Mesodermal cell (in vitro differentiated cells): ENCODE data around the gene HMX3. TPM values are rescaled to one million over a fixed set of nuclear protein-coding genes. Genes with fewer than 3 reads are reported as not detected.

Experiments
- H3K27ac ChIP-seq: 2 replicates; pipeline ENCODE4 v1.7.0; 2013; ENCODE audit warnings: mild to moderate bottlenecking, low read depth, low read length, moderate library complexity; ENCODE audit not compliant: severe bottlenecking
- H3K36me3 ChIP-seq: 2 replicates; pipeline ENCODE4 v1.7.1; 2013; ENCODE audit warnings: mild to moderate bottlenecking, low read length, moderate library complexity; ENCODE audit not compliant: control insufficient read depth, insufficient read depth
- H3K4me1 ChIP-seq: one replicate; pipeline ENCODE4 v1.7.1; 2013; ENCODE audit warnings: mild to moderate bottlenecking, low read length; ENCODE audit not compliant: insufficient read depth, control insufficient read depth, poor library complexity, severe bottlenecking
- H3K4me3 ChIP-seq: 2 replicates; pipeline ENCODE4 v1.7.0; 2013; ENCODE audit warnings: low read length, control low read depth, mild to moderate bottlenecking; ENCODE audit not compliant: insufficient read depth, poor library complexity, severe bottlenecking; ENCODE audit errors: extremely low read depth
- H3K9me3 ChIP-seq: 2 replicates; pipeline ENCODE4 v1.7.1; 2013; ENCODE audit warnings: mild to moderate bottlenecking, low read length, moderate library complexity; ENCODE audit not compliant: control insufficient read depth
- WGBS, 2 experiments: methylation state at CpG; one replicate each; pipeline ENCODE4 v1.1.5; 2013; ENCODE audit warnings: missing lambda C conversion rate in 2 of 2; ENCODE audit not compliant: insufficient coverage in 2 of 2; 5-methylcytosine and 5-hydroxymethylcytosine counted together
- polyA plus RNA-seq, 2 experiments: library from polyadenylated mRNA; stranded (reverse); fragments of 50-300 nt; gene quantifications; one replicate each; pipeline ENCODE4 v1.2.3, GENCODE V29; 2013

HMX3 gene
- polyA plus RNA-seq (2013, experiment 1 of 2) = not detected
- not detected for polyA plus RNA-seq (2013, experiment 2 of 2)

GRCh38 chr10:123135415-123136141, at the start of gene HMX3:
TSS of gene HMX3 (plus strand) at chr10:123135970. CDS start at chr10:123136051, 81 bp downstream.
- Histone ChIP-seq H3K4me3 (peak within 1 kb of the TSS; percentile 19), H3K4me1 (peaks cover 20% of the 10 kb centered on the region), H3K27ac (no peak within 1 kb of the TSS), H3K9me3 (no peaks in the 10 kb centered on the region), H3K36me3 (no peaks in the 10 kb centered on the region)
- 0 to 1% methylated on average over 43 to 64 of the region's 76 CpGs for WGBS, 2 experiments

- Histone ChIP-seq H3K9me3 (no peaks in the 10 kb centered on the region), H3K36me3 (no peaks in the 10 kb centered on the region)
These were observed 49.5 kb upstream of the HMX3 start for GRCh38 chr10:123086281-123086680.

GRCh38 chr10:123087348-123087747, 48.4 kb upstream of the HMX3 start:
- WGBS, 2 experiments = no CpG with 5 or more reads among the region's 4 CpGs
- Histone ChIP-seq H3K9me3 (no peaks in the 10 kb centered on the region), H3K36me3 (no peaks in the 10 kb centered on the region), H3K27ac (no peak overlapping the region), H3K4me3 (no peak overlapping the region), H3K4me1 (no peaks in the 10 kb centered on the region)

More at GRCh38 chr10:123086281-123086680, 49.5 kb upstream of the HMX3 start:
- H3K27ac ChIP-seq = no peak overlapping the region
- no peak overlapping the region for H3K4me3 ChIP-seq
- WGBS, 2 experiments = 77 to 89% methylated on average over 7 of the region's 7 CpGs
- no peaks in the 10 kb centered on the region for H3K4me1 ChIP-seq

GRCh38 chr10:123087786-123088185, 48.0 kb upstream of the HMX3 start:
- Histone ChIP-seq H3K4me3 (no peak overlapping the region), H3K27ac (no peak overlapping the region), H3K36me3 (no peaks in the 10 kb centered on the region), H3K9me3 (no peaks in the 10 kb centered on the region), H3K4me1 (no peaks in the 10 kb centered on the region)
- 92 to 100% methylated on average over 1 to 2 of the region's 3 CpGs for whole genome bisulfite sequencing, 2 experiments

DNA sequence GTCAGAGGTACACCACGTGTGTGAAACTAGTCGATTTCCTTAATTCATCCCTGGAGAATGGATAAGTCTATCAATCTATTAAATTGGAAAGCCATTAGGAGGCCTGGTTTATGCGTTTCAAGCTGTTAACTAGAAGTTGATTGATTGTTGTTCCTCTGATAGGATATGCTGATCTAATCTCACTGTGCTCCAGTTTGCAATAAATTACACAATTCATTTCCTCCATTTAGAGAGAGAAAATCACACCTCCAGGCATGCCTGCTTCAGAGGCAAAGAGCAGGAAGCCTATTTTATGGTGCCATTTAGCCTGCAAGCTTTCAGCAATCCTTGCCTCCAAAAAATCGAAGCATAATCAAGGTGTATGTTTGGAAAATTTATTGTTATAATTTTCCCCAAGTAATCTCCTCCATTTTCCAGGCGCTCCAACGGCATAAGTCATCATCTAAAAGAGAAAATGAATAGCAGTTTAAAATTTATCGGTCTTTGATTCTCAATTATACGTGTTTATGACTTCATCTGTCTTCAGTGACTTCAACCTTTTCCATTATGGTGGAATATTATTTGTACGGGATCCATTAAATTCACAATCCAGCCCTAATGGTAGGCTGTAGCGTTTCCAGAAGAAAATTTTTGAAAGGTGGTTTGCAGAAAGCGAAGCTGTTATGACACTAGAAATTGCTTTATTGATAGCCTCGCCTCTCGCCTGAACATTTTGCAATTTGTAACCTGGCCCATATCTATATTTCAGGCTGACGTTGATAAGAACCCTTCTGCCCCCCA, 42.9 kb upstream of the HMX3 start:
- WGBS, 2 experiments = 87% methylated on average over 4 to 6 of the region's 14 CpGs
- no peaks in the 10 kb centered on the region for H3K4me1 ChIP-seq
- H3K4me3 ChIP-seq = no peak overlapping the region
- no peak overlapping the region for H3K27ac ChIP-seq
- no peaks in the 10 kb centered on the region for H3K9me3 ChIP-seq
- H3K36me3 ChIP-seq = no peaks in the 10 kb centered on the region

GRCh38 chr10:123093489-123093888, 42.3 kb upstream of the HMX3 start:
- 89% methylated on average over 4 of the region's 4 CpGs; no CpG with 5 or more reads in 1 of the 2 experiments for WGBS, 2 experiments
- Histone ChIP-seq H3K9me3 (no peaks in the 10 kb centered on the region), H3K36me3 (no peaks in the 10 kb centered on the region), H3K4me3 (no peak overlapping the region), H3K27ac (no peak overlapping the region), H3K4me1 (no peaks in the 10 kb centered on the region)

DNA sequence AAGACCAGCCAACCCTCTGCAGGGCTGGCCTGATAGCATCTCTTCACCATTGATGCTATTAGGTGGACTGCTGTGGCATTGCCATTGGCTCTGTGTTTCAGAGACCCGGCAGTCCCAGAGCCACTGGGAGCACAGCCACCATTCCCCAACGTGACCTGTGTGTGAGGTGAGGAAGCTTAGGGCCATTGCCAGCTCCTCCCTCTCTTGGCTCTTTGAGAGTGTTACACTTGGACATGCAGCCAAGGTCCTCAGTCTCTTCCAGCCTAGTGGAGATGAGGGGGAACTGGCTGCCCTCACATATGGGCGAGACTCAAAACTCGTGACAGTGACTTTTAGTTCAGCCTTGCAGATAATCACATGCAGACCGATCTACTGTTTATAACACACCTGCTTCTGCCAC, 39.3 kb upstream of the HMX3 start:
- Histone ChIP-seq H3K27ac (no peak overlapping the region), H3K9me3 (no peaks in the 10 kb centered on the region), H3K4me1 (no peaks in the 10 kb centered on the region), H3K4me3 (no peak overlapping the region), H3K36me3 (no peaks in the 10 kb centered on the region)
- WGBS, 2 experiments = 85 to 100% methylated on average over 2 to 3 of the region's 5 CpGs

DNA sequence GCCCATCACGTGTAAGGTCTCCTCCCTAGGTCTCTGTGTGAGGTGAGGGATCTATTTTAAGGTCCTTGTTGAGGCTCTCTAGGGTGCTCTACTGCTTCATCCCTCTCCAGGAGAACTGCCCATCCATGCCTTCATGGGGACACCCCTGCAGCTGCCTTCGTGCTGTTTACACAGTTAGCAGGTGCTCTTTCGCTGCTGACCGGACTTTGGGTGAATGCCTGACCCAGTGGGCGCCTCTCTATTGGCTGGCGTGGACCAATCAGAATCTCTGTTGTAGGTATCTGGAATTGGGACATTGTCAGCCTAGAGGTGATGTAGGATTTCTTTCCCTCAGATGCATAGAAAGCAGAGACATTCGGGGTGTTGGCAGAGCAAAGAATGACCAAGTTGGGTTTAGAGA, 38.7 kb upstream of the HMX3 start:
- H3K4me3 ChIP-seq = no peak overlapping the region
- H3K4me1 ChIP-seq = no peaks in the 10 kb centered on the region
- 96 to 100% methylated on average over 5 to 7 of the region's 7 CpGs for WGBS, 2 experiments
- no peak overlapping the region for H3K27ac ChIP-seq
- no peaks in the 10 kb centered on the region for H3K9me3 ChIP-seq
- no peaks in the 10 kb centered on the region for H3K36me3 ChIP-seq

DNA sequence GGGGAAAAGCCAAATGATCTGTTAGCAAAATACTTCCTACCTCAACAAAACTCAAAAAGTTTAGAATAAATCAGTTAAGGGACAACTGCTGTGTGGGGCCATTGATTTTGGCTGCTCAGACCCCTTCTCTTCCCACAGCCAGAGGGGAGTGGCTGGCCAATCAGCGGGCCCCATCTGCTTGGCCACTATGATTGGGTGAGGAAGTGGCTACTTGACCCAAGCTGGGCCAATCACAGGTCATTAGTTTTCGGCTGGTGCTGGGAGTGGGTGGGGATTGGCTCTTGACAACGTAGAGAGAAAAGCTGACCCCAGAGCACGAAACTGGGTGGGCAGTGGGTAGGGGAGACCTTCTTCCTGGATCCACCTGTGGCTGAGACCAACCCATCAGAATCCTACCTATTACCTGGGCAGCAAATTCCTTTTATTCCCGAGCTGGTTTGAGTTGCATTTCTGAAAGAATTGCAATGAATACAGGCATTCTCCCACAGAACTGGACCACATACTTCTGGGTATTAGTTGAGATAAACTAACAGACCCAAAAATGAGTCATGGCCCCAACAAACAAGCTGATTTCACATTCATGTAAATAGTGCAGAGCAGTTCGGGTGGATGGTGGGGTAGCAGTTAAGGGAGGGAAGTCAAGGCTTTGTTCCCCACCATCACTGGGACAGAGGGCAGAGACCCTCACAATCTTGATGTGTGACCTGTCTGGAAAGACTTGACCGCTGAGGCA, 35.6 kb upstream of the HMX3 start:
- no peaks in the 10 kb centered on the region for H3K36me3 ChIP-seq
- H3K4me1 ChIP-seq = no peaks in the 10 kb centered on the region
- H3K9me3 ChIP-seq = no peaks in the 10 kb centered on the region
- 89 to 91% methylated on average over 3 to 4 of the region's 7 CpGs for WGBS, 2 experiments
- no peak overlapping the region for H3K4me3 ChIP-seq
- H3K27ac ChIP-seq = no peak overlapping the region

GRCh38 chr10:123101872-123102271, 33.9 kb upstream of the HMX3 start:
- Histone ChIP-seq H3K27ac (no peak overlapping the region), H3K4me1 (no peaks in the 10 kb centered on the region), H3K4me3 (no peak overlapping the region), H3K9me3 (no peaks in the 10 kb centered on the region), H3K36me3 (no peaks in the 10 kb centered on the region)
- 84 to 88% methylated on average over 7 to 9 of the region's 9 CpGs for WGBS, 2 experiments
